Stimulated activated CD4-positive, alpha-beta T cell treated with anti-CD3 and anti-CD28 coated beads, Interleukin-12 subunit alpha, Interleukin-12 subunit beta, amount 100 ng/mL, for 48 hours (primary cell): ENCODE results near the gene DEUP1.

Source experiments
- DNase-seq, 3 donors: peaks; one replicate each; pipeline ENCODE4 v3.0.0-alpha.2; 2020; ENCODE audit warnings: low read depth in 2 of 3, low spot score in 1 of 3

Gene DEUP1

DNA sequence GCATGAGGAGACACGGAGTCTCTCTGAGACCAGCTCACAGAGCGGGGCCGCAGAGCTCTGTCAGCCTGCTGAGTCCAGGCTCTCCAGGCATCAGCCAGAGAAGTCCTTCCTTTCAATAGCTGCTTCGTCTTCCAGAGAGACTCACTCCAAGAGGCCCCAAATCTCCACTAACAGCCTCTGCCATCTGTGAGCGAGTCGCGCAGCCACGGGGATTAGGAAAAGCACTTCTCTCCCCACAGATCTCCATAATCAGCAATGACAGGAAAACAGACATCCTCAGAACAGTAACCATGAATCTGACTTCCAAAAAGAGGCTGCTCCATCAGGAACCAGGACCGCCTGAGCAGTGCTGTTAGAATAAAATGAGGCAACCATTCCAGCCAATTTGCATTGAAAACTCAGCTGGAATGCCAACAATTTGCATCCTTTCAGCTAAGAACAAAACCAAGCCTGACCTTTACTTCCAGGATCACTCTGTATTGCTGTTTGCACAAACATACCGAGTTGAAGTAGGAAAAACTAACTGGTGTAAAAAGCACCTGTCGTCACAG, 147.2 kb downstream of the DEUP1 start:
- DNase-seq, result no peak

DNA sequence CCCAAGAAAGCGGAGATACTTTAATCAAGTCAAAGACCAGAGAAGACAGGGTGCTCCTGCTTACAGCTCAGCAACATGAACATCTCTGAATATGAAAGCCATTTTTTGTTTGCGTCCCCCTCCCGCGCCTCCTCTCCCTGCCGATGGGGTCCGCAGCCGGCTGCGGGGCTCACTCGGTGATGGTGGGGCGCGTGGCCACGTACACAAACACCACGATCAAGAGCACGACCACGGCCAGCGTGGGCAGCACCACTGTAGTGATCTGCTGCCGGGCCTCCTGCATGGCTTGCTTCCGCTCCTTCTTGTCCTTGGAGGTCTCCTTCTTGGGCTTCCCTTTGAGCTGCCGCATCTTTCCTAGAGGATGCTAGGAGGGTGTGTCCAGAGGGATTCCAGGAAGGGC, 148.3 kb downstream of the DEUP1 start:
- DNase-seq, result no peak

DNA sequence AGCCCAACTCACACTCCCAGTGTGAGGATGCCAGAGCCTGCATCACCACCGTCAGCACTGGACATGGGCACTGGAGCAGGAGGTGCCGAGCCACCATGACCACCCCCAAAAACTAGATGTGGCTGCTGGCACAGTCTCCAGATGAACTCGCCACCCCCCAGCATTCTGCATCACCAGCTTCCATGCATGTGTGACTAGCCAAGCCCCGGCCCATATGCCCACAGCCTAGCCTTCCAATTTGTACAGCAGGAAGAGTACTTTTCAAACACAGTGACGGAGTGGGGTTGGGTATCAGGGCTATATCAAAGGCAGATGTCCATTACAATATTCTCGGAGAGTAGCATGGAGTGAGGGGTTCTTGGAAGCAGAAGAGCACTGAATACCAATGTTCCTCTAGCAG, 149.7 kb downstream of the DEUP1 start:
- no peak for DNase-seq

DNA sequence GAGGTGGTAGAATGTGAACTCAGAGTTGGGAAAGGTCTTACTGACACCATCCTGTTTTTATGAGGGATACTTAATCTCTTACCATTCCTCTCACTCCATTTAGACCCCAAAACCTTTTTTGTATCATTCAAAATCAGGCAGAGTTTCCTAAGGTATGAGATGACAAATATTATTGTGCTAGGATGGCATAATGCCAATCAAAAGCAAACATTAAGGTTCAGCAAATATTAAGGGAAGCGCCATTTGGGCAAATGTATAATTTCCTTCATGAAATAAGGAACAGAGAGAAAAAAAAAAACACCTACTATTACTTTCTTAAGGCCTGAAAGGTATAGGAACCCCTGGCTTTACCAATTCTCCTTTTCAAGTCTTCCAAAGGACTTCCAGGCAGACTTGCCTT, 150.2 kb downstream of the DEUP1 start:
- DNase-seq, result no peak

DNA sequence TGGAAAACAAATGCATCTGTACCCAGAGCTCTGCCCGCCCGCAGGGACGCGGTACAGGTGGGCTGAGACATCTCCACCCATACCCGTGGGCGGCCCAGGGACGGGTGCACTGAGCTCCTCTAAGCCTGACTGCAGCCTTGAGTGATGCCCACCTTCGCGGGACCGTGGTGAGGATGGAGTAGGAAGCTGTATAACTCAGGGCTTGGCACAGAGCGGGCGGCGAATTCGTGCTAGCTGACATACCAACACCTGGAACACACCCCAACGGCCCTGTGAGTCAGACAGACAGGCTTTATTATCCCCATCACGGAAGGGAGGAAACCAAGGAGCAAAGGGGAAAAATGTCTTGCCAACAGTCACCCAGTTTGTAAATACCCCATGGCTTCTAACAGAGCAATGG, 150.7 kb downstream of the DEUP1 start:
- DNase-seq, result no peak

DNA sequence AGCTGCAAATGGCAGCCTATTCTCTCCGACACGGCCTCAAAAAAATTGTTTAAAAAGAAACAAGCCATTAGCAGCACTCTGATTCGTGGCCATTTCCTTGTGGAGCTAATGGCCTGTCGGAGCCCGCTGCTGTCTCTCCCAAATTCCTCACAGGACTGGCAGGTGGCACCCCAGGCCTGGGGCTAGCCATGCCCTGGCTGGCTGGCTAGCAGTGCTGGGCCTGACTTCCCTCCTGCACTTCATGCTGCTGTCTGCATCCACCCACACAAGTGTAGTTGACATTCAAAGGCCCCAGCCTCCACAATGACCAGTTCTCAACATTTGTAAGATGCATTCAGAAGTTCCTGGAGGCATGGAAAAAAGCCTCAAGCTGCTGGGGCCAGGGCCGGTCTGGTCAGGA, 151.2 kb downstream of the DEUP1 start:
- no peak for DNase-seq

DNA sequence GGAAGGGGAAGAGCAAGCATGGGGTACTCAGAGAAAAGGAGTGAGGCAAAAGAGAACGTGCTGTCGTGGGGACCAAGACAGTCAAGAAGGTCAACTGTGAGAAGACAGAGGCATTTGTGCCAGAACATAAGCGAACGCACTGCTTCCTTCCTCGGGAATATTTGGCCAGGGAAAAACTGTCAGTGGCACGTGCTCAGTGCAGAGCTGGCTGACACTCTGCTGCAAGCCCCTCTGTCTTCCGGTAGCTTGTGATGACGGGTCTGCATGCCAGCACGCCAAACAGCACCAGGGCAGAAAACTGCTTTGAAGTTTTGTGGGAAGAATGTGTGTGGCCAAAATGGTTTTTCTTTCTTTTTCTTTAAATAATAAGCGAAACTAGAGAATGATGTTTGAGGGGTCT, 152.0 kb downstream of the DEUP1 start:
- no peak for DNase-seq

DNA sequence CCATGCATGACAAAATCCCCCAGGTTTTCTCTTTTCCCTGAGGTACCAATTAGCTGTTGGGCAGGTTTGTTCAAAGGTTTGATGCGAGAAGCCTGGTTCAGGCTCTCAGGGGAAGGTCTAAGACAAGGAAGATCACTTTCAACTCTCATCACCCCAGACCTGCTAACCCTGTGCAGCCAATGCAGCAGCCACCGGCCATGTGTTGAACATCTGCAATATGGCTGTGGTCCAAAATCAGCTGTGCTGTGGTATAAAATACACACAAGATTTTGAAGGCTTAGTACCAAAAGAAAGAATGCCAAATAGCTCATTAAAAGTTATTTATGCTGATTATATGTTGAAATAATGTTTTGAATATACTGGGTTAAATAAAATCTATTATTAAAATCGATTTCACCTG, 154.2 kb downstream of the DEUP1 start:
- DNase-seq, result no peak

DNA sequence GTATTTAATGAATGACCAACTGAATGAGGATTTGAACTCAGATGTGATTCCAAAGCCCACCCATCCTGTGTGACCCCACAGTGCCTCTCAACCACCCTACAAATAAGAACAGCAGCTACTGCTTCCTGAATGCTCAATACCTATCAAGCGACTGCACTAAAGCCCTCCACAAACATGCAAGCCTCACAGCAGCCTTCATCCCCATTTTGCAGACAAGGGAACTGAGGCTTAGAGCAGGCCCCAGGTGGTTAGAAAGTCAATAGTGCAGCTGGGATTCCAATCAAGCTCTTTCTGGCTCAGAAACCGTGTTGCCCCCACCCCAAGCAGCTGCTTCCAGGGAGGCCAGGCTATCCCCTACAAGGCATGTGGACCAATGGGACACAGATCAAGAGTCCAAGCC, 155.4 kb downstream of the DEUP1 start:
- no peak for DNase-seq

DNA sequence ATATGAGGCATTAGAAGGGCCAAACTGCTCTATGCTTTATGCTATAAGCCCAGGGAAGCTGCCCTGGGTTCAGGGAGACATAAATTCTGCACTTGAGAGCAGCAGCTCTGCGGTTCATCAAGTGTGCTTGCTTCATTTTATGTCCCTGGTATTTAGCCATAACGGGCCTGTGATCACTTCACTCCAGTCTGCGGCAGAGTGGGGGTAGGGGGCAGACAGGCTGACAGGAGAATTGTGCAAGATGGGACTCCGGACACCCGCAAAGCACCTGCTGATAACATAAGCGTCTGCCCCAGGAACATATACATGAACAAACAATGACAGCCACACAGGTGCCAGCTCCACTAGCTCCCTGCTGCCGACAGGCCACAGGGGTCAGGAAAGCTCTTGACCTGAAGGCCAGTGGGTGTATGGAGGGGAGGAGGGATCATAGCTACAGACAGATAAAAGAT, 156.5 kb downstream of the DEUP1 start:
- no peak for DNase-seq
